ENCODE data around the gene MAP3K12. TPM values are rescaled to one million over a fixed set of nuclear protein-coding genes. Genes with fewer than 3 reads are reported as not detected.

MAP3K12 gene
- total and polyA plus RNA-seq, 2 experiments from 2014 or later = 6.6 to 17.9 TPM

DNA sequence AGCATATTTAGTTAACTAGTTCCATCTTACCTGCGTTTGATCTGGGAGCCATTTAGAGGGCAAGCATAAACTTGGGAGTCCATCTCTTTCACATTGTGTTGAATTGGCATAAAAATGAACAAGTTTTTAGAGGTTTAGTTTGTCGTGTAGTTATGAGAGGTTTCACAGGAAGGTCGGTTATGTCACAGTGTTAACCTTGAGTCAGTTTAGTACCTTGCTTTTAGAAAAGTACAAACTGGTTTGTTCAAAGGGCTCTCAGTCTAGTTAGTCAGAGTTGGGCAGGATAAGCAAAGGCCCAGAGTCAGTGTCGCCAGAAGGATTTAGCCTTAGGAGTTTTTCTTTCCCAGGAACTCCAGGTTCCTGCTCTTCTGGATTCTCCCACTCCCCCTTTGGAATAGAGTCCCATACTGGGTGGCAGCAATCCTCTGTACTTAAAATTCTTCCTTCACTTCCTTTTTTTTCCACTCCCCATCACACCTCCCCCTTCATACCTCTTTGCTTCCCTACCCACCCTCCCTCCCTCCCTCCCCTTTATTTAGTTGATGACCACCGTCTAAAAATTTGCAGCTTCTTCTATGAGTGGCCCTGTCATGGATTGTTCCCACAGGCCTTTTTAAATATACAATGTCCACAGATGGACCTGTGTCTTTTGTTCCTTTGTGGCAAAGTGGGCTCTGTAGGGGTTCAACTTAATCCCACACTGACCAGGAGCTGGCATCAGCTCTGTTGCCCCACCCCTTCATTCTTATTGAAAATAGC lies 35.3 kb downstream of the MAP3K12 start:
- H3K4me1 Mint-ChIP-seq = peaks cover 52% of the 10 kb centered on the region
- H3K36me3 ChIP-seq (ENCODE audit: insufficient read depth) = peaks cover 97% of the 10 kb centered on the region

More for the DNA sequence above, 35.3 kb downstream of the MAP3K12 start:
- H3K9me2 ChIP-seq (ENCODE audit: insufficient read depth) = no peaks in the 10 kb centered on the region
- H2AFZ ChIP-seq = no peak overlapping the region
- H3K27me3 ChIP-seq (ENCODE audit: insufficient read depth) = no peaks in the 10 kb centered on the region
- 0 out of 2 replicates have a peak overlapping the region, but pooled peaks have one; percentile 16 for H3K27ac Mint-ChIP-seq
- peaks cover 2% of the 10 kb centered on the region for H3K27me3 Mint-ChIP-seq (ENCODE audit: insufficient read depth, low read depth, poor library complexity)
- DNase-seq (ENCODE audit: low spot score) (no peak), ATAC-seq (peak; percentile 14)
- H3K4me3 Mint-ChIP-seq = no peak overlapping the region
- H3K36me3 Mint-ChIP-seq (ENCODE audit: low read depth) = peaks cover 100% of the 10 kb centered on the region
- peaks cover 91% of the 10 kb centered on the region for H4K20me1 ChIP-seq (replicated peaks; ENCODE audit: insufficient read depth)
- H3F3A ChIP-seq (replicated peaks; ENCODE audit: low read depth) = peaks cover 68% of the 10 kb centered on the region
- TF ChIP-seq STAT1 (IDR thresholded peaks at IDR 0.05; ENCODE audit: unreplicated experiment) (no peak), CREB1 (CRISPR knock-in tag; IDR thresholded peaks at IDR 0.05; ENCODE audit: low read depth) (no peak), ZNF331 (CRISPR knock-in tag; IDR thresholded peaks at IDR 0.05; ENCODE audit: low read depth) (no peak), POLR2AphosphoS5 (IDR thresholded peaks at IDR 0.05; ENCODE audit: low read depth) (no peak), NANOG (IDR thresholded peaks at IDR 0.05; ENCODE audit: borderline replicate concordance) (no peak), ZNF114 (CRISPR knock-in tag; IDR thresholded peaks at IDR 0.05) (no peak), EZH2 (IDR thresholded peaks at IDR 0.05; ENCODE audit: low read depth, unreplicated experiment) (no peak), EZH2phosphoT487 (IDR thresholded peaks at IDR 0.05; ENCODE audit: unreplicated experiment) (no peak)
- TF ChIP-seq, protein P1, sequence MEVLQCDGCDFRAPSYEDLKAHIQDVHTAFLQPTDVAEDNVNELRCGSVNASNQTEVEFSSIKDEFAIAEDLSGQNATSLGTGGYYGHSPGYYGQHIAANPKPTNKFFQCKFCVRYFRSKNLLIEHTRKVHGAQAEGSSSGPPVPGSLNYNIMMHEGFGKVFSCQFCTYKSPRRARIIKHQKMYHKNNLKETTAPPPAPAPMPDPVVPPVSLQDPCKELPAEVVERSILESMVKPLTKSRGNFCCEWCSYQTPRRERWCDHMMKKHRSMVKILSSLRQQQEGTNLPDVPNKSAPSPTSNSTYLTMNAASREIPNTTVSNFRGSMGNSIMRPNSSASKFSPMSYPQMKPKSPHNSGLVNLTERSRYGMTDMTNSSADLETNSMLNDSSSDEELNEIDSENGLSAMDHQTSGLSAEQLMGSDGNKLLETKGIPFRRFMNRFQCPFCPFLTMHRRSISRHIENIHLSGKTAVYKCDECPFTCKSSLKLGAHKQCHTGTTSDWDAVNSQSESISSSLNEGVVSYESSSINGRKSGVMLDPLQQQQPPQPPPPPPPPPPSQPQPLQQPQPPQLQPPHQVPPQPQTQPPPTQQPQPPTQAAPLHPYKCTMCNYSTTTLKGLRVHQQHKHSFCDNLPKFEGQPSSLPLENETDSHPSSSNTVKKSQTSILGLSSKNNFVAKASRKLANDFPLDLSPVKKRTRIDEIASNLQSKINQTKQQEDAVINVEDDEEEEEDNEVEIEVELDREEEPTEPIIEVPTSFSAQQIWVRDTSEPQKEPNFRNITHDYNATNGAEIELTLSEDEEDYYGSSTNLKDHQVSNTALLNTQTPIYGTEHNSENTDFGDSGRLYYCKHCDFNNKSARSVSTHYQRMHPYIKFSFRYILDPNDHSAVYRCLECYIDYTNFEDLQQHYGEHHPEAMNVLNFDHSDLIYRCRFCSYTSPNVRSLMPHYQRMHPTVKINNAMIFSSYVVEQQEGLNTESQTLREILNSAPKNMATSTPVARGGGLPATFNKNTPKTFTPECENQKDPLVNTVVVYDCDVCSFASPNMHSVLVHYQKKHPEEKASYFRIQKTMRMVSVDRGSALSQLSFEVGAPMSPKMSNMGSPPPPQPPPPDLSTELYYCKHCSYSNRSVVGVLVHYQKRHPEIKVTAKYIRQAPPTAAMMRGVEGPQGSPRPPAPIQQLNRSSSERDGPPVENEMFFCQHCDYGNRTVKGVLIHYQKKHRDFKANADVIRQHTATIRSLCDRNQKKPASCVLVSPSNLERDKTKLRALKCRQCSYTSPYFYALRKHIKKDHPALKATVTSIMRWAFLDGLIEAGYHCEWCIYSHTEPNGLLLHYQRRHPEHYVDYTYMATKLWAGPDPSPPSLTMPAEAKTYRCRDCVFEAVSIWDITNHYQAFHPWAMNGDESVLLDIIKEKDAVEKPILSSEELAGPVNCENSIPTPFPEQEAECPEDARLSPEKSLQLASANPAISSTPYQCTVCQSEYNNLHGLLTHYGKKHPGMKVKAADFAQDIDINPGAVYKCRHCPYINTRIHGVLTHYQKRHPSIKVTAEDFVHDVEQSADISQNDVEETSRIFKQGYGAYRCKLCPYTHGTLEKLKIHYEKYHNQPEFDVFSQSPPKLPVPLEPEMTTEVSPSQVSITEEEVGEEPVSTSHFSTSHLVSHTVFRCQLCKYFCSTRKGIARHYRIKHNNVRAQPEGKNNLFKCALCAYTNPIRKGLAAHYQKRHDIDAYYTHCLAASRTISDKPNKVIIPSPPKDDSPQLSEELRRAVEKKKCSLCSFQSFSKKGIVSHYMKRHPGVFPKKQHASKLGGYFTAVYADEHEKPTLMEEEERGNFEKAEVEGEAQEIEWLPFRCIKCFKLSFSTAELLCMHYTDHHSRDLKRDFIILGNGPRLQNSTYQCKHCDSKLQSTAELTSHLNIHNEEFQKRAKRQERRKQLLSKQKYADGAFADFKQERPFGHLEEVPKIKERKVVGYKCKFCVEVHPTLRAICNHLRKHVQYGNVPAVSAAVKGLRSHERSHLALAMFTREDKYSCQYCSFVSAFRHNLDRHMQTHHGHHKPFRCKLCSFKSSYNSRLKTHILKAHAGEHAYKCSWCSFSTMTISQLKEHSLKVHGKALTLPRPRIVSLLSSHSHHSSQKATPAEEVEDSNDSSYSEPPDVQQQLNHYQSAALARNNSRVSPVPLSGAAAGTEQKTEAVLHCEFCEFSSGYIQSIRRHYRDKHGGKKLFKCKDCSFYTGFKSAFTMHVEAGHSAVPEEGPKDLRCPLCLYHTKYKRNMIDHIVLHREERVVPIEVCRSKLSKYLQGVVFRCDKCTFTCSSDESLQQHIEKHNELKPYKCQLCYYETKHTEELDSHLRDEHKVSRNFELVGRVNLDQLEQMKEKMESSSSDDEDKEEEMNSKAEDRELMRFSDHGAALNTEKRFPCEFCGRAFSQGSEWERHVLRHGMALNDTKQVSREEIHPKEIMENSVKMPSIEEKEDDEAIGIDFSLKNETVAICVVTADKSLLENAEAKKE (CRISPR knock-in tag; IDR thresholded peaks at IDR 0.05) = no peak
- TF ChIP-seq, protein P2, sequence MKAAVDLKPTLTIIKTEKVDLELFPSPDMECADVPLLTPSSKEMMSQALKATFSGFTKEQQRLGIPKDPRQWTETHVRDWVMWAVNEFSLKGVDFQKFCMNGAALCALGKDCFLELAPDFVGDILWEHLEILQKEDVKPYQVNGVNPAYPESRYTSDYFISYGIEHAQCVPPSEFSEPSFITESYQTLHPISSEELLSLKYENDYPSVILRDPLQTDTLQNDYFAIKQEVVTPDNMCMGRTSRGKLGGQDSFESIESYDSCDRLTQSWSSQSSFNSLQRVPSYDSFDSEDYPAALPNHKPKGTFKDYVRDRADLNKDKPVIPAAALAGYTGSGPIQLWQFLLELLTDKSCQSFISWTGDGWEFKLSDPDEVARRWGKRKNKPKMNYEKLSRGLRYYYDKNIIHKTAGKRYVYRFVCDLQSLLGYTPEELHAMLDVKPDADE (IDR thresholded peaks at IDR 0.05) = no peak
- TF ChIP-seq, protein P3, sequence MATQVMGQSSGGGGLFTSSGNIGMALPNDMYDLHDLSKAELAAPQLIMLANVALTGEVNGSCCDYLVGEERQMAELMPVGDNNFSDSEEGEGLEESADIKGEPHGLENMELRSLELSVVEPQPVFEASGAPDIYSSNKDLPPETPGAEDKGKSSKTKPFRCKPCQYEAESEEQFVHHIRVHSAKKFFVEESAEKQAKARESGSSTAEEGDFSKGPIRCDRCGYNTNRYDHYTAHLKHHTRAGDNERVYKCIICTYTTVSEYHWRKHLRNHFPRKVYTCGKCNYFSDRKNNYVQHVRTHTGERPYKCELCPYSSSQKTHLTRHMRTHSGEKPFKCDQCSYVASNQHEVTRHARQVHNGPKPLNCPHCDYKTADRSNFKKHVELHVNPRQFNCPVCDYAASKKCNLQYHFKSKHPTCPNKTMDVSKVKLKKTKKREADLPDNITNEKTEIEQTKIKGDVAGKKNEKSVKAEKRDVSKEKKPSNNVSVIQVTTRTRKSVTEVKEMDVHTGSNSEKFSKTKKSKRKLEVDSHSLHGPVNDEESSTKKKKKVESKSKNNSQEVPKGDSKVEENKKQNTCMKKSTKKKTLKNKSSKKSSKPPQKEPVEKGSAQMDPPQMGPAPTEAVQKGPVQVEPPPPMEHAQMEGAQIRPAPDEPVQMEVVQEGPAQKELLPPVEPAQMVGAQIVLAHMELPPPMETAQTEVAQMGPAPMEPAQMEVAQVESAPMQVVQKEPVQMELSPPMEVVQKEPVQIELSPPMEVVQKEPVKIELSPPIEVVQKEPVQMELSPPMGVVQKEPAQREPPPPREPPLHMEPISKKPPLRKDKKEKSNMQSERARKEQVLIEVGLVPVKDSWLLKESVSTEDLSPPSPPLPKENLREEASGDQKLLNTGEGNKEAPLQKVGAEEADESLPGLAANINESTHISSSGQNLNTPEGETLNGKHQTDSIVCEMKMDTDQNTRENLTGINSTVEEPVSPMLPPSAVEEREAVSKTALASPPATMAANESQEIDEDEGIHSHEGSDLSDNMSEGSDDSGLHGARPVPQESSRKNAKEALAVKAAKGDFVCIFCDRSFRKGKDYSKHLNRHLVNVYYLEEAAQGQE (IDR thresholded peaks at IDR 0.05; ENCODE audit: unreplicated experiment) = no peak
- TF ChIP-seq, protein P4, sequence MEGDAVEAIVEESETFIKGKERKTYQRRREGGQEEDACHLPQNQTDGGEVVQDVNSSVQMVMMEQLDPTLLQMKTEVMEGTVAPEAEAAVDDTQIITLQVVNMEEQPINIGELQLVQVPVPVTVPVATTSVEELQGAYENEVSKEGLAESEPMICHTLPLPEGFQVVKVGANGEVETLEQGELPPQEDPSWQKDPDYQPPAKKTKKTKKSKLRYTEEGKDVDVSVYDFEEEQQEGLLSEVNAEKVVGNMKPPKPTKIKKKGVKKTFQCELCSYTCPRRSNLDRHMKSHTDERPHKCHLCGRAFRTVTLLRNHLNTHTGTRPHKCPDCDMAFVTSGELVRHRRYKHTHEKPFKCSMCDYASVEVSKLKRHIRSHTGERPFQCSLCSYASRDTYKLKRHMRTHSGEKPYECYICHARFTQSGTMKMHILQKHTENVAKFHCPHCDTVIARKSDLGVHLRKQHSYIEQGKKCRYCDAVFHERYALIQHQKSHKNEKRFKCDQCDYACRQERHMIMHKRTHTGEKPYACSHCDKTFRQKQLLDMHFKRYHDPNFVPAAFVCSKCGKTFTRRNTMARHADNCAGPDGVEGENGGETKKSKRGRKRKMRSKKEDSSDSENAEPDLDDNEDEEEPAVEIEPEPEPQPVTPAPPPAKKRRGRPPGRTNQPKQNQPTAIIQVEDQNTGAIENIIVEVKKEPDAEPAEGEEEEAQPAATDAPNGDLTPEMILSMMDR (conservative IDR thresholded peaks at IDR 0.05; ENCODE audit: low read depth in 2 of 2) = no peak
- H3K79me2 ChIP-seq (replicated peaks; ENCODE audit: insufficient read depth) = peaks cover 95% of the 10 kb centered on the region
- H3K27ac ChIP-seq (ENCODE audit: low read depth) = peak overlapping the region; percentile 67
- H3K4me2 ChIP-seq = no peak overlapping the region
- H3K4me3 ChIP-seq = no peak overlapping the region
- peaks cover 11% of the 10 kb centered on the region; the same call in 1 of the 2 replicates for H3K4me1 ChIP-seq (ENCODE audit: insufficient read depth)
- H3K9me3 Mint-ChIP-seq = no peaks in the 10 kb centered on the region

Data from GM23338 (cell line).